AG04450 (cell line): Measurements from ENCODE around the gene CCDC141. TPM values are rescaled to one million over a fixed set of nuclear protein-coding genes. Genes with fewer than 3 reads are reported as not detected.

ENCODE experiments used
- CTCF ChIA-PET: fragments of 300-600, 350-600 bp; formaldehyde crosslinking; extraction: SDS; loops from one replicate; lab custom pipeline; 2022; ENCODE audit warnings: antibody characterized with exemption, inconsistent platforms; lab: Charles Lee
- POLR2A ChIA-PET: fragments of 350-600 bp; formaldehyde crosslinking; extraction: SDS; loops from one replicate; lab custom pipeline; 2021; ENCODE audit warnings: antibody characterized with exemption, inconsistent platforms; lab: Yijun Ruan, JAX
- DNase-seq: peaks from one replicate; pipeline ENCODE4 v3.0.0-alpha.2; 2011; ENCODE audit warnings: low read depth, low spot score
- H3K27ac ChIP-seq: one replicate; pipeline ENCODE4 v1.5.1; 2012; ENCODE audit warnings: low read depth, low read length, control low read depth
- H3K27me3 ChIP-seq: one replicate; pipeline ENCODE4 v1.6.0; 2012; ENCODE audit warnings: low read length; ENCODE audit not compliant: control insufficient read depth, insufficient read depth
- H3K4me3 ChIP-seq: 2 replicates; pipeline ENCODE4 v1.5.1; 2011; ENCODE audit warnings: mild to moderate bottlenecking, low read depth, low read length, control low read depth
- H3K9me3 ChIP-seq: 2 replicates; pipeline ENCODE4 v1.5.1; 2012; ENCODE audit warnings: low read length; ENCODE audit not compliant: control insufficient read depth, insufficient read depth
- polyA plus RNA-seq: library from polyadenylated mRNA; depleted of rRNA; stranded (reverse); fragments of >200 nt; gene quantifications from 2 replicates; pipeline ENCODE4 v1.2.3, GENCODE V29; 2011
- TF ChIP-seq, protein P1 (sequence below): IDR thresholded peaks from 2 replicates; pipeline ENCODE4 v1.5.1; 2011; ENCODE audit warnings: low read depth, low read length, control low read depth, inconsistent platforms

Gene CCDC141
- polyA plus RNA-seq, 1 experiment = not detected

GRCh38 chr2:178870703-178871102 is 179.2 kb downstream of the CCDC141 start:
- ChIA-PET POLR2A (no interaction called here), CTCF (no interaction called here)
- H3K27me3 ChIP-seq = no peaks in the 10 kb centered on the region
- no peaks in the 10 kb centered on the region for H3K9me3 ChIP-seq
- no peak overlapping the region for H3K27ac ChIP-seq
- TF ChIP-seq, protein P1, sequence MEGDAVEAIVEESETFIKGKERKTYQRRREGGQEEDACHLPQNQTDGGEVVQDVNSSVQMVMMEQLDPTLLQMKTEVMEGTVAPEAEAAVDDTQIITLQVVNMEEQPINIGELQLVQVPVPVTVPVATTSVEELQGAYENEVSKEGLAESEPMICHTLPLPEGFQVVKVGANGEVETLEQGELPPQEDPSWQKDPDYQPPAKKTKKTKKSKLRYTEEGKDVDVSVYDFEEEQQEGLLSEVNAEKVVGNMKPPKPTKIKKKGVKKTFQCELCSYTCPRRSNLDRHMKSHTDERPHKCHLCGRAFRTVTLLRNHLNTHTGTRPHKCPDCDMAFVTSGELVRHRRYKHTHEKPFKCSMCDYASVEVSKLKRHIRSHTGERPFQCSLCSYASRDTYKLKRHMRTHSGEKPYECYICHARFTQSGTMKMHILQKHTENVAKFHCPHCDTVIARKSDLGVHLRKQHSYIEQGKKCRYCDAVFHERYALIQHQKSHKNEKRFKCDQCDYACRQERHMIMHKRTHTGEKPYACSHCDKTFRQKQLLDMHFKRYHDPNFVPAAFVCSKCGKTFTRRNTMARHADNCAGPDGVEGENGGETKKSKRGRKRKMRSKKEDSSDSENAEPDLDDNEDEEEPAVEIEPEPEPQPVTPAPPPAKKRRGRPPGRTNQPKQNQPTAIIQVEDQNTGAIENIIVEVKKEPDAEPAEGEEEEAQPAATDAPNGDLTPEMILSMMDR = no peak
- no peak for DNase-seq
- no peak overlapping the region for H3K4me3 ChIP-seq

DNA sequence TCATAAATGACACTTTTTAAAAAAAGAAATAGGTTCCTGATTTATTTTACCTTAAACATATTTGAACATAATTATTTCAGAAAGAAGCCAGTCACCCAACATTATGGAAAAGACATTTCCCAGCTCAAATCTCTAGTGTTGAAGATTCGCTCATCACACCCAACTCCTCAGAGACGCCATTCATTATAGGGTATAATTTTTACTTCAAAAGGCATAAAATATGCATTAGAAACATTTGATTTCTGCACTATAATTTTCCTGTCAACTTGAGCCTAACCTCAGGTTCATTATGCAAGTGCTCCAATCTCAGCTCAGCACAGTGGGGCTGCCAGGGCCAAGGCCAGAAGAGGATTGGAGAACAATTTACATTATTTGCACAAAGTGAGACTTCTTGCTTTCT is 183.9 kb downstream of the CCDC141 start:
- ChIA-PET CTCF (interaction anchor here (1.0 to 1.6 kb wide), 2 partner anchors 25 to 69 kb away, joined by 3 to 7 read pairs; no protein-coding TSS in a partner anchor), POLR2A (no interaction called here)
- DNase-seq = no peak
- TF ChIP-seq, protein P1 = no peak
- Histone ChIP-seq H3K9me3 (no peaks in the 10 kb centered on the region), H3K27me3 (no peaks in the 10 kb centered on the region), H3K27ac (no peak overlapping the region), H3K4me3 (no peak overlapping the region)

DNA sequence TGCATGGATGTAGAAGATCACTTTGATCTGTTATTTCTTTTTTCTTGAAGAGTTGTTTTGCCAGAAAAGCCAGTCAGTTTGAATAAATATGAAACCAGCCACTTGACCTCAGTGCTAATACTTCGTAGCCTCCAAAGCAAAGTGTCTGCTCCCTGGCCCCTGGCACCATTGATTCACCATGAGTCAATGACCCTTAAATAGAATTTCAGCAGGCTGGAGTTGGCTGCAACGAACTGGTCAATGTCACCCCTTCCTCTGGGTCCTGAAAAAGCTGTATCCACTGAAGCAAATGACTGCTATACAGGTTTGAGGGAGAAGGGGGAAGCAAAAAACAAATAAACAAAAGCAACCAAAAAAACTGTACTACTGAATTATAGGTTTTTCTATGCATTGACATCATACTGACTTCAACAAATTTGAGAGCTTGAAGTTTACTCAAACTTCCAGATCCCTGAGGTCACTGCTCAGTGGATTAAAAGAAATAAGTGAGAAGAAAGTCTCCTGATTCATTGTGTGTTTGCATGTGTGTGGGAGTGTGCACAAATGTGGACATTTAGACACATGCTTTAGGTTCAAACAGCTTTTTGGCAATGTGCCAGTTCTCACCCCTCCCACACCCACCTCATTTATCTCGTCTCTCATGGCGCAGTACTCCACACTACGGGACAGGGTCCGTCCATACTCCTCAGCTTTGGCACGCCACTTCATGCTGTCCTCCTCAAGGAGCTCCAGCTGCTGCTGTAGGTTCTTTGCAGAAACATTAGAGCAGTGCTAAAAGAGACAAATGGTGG is 184.6 kb downstream of the CCDC141 start:
- ChIA-PET CTCF (interaction anchor here (1.6 kb wide), 1 partner anchor 25 kb away, joined by 7 read pairs; no protein-coding TSS in a partner anchor), POLR2A (no interaction called here)
- Histone ChIP-seq H3K27me3 (no peaks in the 10 kb centered on the region), H3K4me3 (no peak overlapping the region), H3K27ac (no peak overlapping the region), H3K9me3 (no peaks in the 10 kb centered on the region)
- TF ChIP-seq, protein P1 = no peak
- DNase-seq = no peak

DNA sequence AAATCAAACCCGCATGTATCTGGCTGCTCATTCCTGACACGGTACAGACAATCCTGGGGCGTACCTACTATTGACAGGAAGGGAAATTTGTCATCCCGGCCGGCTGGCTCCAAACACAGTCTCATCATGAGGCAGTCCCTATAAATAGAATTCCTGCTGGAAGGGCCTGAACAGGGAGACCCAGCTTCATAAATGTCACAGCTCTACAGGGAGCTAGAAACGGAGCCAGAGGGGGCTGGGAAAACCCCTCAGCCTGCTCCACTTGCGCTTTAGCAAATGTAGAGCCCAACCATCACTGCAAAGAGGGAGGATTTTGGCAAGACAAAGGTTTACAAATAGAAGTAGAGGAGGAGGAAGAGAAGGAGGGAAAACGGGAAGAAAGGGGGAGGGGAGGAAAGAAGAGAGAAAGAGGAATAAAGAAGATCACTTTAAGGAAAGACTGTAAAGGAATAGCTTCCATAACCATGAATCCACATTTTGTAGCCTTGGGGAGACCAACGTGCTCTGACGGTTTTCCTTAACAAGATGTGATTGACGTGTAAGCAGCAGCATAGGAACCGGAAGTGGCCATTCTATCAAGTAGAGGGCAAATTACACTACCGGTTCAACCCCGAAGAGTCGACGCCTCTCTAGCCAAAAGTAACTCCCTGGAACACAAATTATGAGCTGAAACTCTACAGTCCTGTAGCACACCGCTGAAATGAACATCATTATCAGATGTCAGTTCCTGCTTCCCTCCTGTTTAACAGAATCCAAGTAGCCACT is 185.9 kb downstream of the CCDC141 start:
- Histone ChIP-seq H3K4me3 (no peak overlapping the region; the same call in 1 of the 2 replicates), H3K9me3 (no peaks in the 10 kb centered on the region), H3K27ac (no peak overlapping the region), H3K27me3 (no peaks in the 10 kb centered on the region)
- TF ChIP-seq, protein P1 = no peak
- ChIA-PET CTCF (no interaction called here), POLR2A (no interaction called here)
- no peak for DNase-seq
